ENCODE measurements around the gene AKR1C3.
"Not testable (repeated sequence)": the region's sequence is repeated elsewhere in the genome, so short reads cannot be mapped to it uniquely, and the experiment has no call there.

Gene AKR1C3

DNA sequence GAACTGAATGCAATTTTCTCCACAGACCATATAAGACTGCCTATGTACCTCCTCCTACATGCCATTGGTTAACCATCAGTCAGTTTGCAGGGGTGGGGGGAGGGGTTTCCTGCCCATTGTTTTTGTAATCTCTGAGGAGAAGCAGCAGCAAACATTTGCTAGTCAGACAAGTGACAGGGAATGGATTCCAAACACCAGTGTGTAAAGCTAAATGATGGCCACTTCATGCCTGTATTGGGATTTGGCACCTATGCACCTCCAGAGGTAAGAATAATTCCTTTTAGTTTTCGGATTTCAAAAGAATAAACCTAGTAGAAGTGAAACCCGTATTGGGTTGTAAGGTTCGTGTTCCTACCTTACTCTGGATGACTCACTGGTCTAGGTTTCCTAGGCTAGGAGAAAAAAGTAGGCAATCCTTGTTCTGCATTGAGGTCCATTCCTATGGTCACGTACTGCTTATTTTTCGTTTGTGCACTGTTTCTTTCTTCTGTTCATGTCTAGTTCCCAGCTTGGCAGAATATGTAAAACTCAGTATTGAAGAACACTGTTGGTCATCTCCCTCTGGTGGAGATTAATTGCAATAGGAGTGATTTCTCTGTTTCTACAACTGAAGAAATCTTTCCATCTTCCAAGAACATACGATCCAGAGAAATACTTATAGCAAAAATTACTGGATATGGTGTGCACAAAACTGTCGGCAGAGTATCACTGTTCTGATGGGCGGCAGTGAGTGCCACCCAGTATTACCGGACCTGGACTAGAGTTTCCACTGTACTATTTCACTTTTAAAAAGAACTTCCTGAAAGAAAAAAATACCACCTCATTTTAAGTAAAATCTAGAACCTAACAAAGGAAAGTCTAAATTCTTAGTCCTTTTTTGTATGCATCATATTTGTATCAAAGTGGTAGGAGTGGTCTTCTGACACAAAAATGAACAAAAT, at the start of gene AKR1C3:
AKR1C3 (plus strand) TSS at position 150 of the 941 bp plus-strand sequence; CDS start at position 181, 31 bp downstream.
- no peak for DNase-seq (ENCODE audit: low read depth)

DNA sequence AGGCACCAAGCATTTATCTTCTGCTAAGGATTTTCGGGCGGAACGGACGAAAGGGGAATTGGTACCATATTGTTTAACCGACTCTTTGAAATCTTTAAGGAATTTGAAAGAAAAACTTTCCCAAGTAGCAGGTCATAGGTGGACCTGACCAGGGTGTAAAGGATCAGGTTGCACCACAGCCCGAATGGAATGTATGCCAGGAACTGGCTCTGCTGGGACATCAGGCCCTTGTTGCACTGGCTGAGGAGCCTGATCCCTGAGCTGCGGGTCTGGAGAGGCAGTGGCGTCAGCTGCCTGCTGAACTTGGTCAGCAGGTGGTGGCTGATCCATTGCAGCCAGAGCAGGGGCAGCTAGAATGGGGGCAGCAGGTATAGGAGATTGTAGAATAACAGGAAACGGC, 49.1 kb upstream of the AKR1C3 start:
- no peak for DNase-seq (ENCODE audit: low read depth)

DNA sequence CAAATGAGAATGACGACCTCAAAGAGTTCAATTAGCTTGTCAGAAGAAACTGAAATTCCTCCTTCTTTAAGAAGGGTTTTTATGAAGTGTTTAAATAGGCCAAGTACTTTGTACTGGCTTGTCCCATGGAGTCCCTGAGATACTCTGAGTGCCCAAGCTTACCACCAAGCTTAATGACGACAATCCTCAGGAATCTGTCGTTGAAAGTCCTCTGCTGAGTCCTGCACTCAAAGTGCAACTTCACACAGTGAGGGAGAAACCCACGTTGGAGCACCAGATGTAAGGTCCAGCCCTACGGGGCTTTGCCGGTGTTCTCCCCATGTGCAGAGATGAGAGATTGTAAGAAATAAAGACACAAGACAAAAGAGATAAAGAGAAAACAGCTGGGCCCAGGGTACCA, 47.8 kb upstream of the AKR1C3 start:
- no peak for DNase-seq (ENCODE audit: low read depth)

DNA sequence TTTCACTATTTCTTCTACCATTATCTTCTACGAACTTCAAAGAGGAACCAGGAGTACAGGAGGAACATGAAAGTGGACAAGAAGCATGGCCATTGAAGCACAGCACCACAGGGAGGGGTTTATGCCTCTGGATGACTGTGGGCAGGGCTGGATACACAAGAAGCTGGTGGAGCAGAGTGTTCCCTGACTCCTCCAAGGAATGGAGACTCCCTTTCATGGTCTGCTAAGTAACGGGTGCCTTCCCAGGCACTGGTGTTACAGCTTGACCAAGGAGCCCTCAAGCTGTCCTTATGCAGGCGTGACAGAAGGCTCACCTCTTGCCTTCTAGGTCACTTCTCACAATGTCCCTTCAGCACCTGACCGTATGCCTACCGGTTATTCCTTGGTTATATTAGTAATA, 47.2 kb upstream of the AKR1C3 start:
- DNase-seq (ENCODE audit: low read depth) = not testable (repeated sequence)

DNA sequence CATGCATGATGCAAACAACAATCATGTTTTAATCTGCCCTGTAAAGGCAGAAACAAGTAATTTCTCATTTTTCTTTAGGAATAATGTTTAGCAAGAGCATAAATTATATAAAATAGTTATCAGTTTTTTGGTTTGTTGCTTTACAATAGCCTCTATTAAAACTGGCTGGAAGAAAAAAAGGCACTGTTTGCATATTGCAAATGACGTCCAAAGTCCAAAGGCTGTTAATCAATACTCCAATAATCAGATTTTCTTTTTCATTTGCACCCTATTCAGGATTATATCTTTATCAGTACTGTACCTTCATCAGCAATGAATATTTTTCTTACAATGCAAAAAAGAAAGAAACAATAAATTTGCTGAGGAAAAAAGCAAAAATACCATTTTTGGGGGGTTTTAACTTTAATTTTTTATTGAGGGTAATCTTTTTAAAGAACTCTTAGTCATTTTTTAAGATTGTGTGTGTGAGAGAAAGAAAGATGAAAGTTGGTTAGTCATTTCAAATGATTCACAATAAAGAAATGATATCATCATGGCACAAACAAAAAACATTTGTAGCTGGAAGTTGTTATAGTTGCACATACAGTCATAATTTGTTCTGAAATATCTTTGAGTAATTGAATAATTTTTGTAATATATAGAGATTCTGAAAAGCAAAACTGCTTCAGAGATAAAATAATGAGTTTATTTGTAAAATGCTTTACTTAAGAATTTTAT, 46.1 kb upstream of the AKR1C3 start:
- peak; percentile 20 for DNase-seq (ENCODE audit: low read depth)

DNA sequence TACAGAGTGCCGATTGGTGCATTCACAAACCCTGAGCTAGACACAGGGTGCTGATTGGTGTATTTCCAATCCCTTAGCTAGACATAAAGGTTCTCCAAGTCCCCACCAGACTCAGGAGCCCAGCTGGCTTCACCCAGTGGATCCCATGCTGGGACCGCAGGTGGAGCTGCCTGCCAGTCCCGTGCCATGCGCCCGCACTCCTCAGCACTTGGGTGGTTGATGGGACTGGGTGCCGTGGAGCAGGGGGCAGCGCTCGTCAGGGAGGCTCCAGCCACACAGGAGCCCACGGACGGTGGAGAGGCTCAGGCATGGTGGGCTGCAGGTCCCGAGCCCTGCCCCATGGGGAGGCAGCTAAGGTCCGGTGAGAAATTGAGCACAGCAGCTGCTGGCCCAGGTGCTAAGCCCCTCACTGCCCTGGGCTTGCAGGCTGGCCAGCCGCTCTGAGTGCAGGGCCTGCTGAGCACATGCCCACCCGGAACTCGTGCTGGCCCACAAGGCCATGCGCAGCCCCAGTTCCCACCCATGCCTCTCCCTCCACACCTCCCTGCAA, 41.2 kb upstream of the AKR1C3 start:
- DNase-seq (ENCODE audit: low read depth) = not testable (repeated sequence)

DNA sequence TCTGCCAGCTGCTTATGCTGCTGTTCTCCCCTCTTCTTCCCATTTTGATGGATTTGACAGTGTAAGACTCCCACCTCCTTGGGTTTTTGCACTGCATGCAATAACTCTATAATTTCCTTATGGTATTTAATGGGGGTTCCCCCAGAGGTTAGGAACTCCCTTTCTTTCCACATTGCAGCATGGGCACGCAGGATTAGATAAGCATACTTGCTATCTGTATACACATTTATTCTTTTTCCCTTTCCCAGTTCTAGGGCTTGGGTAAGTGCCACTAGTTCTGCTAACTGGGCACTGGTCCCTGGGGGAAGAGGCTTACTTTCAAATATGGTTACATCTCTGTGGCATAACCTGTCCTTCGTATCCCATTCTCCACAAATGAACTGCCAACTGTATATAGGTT, 39.4 kb upstream of the AKR1C3 start:
- not testable (repeated sequence) for DNase-seq (ENCODE audit: low read depth)

DNA sequence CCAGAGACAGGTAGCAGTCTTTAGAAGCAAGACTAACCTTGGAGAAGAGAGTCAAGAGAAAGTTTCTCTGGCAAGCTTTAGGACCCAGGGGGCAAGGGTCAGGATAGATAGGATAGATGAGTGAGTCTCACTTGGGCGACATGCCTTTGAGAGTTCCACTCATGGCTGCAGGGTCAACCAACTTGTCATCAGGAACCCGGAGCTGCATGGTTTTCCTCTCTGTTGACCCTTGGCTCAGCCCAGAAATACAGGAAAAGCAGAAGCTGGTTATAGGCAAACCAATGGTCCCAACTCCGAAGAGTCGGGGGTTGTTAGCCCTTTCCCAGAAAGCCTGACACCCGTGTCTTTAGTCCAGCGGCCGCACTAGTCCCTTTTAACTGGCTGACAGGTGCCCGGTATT, 34.9 kb upstream of the AKR1C3 start:
- DNase-seq (ENCODE audit: low read depth) = not testable (repeated sequence)

DNA sequence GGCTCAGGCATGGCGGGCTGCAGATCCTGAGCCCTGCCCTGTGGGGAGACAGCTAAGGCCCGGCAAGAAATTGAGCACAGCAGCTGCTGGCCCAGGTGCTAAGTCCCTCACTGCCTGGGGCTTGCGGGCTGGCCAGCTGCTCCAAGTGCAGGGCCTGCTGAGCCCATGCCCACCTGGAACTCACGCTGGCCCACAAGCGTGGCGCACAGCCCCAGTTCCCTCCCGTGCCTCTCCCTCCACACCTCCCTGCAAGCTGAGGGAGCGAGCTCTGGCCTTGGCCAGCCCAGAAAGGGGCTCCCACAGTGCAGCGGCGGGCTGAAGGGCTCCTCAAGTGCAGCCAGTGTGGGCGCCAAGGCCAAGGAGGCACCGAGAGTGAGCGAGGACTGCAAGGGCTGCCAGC, 33.4 kb upstream of the AKR1C3 start:
- DNase-seq (ENCODE audit: low read depth) = not testable (repeated sequence)

DNA sequence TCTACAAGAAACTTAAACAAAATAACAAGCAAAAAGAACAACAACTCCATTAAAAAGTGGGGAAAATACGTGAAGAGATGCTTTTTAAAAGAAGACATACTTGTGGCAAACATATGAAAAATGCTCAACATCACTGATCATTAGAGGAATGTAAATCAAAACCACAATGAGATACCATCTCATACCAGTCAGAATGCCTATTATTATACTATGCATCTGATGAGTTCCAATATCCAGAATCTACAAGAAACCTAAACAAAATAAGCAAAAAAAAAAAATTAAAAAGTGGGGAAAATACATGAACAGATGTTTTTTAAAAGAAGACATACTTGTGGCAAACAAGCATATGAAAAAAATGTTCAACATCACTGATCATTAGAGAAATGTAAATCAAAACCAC, 29.6 kb upstream of the AKR1C3 start:
- DNase-seq (ENCODE audit: low read depth) = no peak

DNA sequence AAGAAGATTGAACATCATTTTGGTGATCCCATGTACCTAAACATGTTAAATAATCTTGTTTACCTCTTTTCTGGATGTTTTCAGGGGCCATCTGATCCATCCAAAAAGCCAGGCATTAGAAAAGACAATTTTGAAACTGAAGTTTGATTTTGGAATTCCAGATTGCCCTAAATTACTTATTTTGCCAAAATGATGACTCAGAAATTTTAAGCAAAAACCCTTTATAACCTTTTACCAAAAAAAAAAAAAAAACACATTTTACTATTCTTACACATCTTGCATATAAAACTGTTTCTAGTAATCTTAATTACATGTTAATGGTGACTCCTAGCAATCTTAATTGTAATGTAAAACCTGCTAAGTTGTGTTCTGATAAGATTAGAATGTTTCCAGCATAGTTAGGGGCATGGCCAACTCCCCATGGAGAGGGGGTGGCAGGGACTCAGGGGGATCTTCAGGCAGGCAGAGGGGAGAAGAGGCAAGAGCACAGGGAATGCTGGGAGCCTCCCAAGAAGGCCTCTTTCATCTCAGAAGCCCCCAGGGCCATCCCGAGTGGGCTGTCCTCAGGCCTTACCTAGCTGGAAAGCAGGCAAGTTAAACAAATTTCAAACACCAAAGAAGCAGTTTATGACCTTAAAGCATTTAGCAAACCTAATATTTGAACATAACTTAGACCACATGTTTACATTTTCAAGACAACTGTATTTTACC, 25.8 kb upstream of the AKR1C3 start:
- no peak for DNase-seq (ENCODE audit: low read depth)

DNA sequence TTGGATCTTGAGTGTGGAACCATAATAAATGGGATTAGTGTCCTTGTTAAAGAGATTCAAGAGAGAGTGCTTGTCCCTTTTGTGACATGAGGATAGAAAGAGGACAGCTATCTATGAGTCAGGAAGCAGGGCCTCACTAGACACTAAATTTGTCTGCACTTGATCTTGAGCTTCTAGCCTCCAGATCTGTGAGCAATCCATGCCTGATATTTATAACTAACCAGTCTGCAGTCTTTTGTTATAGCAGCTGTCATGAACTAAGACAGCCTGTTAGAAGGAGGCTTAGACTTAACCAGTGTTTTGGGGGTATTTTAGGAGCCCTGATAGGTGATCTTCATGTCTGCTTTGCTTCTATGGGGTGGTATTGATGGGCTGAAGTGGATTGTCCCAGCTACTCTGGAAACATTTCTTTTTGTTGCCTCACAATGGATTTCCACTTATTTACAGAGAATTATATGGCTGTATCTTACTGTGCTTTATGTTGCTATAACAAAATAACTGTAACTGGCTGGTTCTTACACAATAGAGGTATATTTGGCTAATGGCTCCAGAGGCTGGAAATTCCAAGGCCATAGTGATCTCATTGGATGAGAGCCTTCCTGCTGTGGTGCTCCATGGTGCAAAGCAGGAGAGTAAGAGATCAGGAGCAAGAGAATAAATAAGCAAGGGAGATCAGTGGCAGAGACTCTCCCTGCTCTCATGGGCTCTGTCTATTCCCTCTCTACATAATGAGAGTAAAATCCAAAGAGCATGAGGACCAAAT, 23.4 kb upstream of the AKR1C3 start:
- DNase-seq (ENCODE audit: low read depth) = no peak

DNA sequence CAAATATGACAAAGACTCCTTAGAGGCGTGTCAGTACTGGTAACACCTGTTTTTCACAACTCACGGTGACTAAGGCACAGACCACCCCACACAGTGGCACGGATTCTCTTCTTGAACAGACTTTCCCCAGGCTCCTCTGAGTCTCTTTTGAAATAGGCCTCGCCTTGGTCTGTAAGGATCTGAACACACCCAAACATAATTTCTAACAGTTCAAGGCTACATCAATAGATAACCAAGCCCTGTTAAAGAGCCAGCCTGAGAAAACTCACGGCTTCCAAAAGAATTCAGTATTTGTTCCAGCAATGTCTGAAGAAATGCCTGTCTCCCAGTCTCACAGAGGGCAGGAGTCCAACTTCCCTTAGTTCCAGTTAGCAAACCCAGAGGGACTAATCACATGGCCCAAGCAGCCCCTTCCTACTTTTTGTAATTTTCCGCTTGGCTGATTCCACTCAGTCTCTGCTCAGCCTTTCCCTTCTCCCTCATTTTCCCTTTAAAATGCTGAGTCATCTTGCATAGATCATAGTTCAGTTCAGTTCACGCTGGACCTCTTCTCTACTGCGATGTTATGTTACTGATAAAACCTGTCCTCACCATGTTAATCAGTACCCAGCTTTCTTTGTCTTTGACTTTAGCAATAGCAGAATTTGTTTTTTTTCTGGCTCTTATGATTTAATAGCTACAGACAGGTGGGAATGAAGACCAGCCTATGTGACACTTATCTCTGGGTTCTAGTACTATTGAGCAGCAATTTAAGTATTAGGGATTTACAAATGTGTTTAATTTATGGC, 22.6 kb upstream of the AKR1C3 start:
- no peak for DNase-seq (ENCODE audit: low read depth)

DNA sequence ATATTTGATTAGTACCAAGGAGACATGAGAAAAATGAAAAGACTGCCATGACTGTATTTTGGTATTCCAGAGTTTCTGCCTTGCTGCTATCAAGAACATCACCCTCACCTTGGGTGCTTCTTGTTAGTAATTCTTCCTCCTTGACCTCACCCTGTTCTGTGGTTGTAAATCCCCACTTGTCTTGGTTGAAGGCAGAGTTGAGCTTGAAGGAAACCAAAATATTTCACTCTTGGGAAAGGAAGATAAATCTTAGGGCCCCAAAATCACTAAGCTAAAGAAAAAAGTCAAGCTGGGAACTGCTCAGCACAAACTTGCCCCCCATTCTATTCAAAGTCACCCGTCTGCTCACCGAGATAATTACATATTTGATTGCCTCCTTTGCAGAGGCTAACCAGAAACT, 20.6 kb upstream of the AKR1C3 start:
- DNase-seq (ENCODE audit: low read depth) = no peak

DNA sequence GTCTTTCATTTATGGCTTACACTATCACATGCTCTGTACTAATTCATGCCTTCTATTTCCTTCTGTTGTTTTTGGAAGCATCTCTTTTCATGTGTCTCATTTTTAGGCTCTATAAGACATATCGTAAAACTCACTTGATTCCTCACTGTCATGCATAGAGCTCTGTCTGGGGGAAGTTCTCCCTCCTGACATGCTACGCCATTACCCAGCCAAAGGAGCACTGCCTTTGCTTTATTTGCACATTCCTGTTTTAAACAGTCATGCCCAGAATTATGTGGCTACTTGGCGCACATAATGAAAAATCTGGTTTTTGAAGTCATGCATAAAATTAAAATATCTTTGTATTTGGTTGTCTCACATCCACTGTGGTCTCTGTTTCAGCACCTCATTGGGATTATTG, 17.6 kb upstream of the AKR1C3 start:
- DNase-seq (ENCODE audit: low read depth) = no peak

DNA sequence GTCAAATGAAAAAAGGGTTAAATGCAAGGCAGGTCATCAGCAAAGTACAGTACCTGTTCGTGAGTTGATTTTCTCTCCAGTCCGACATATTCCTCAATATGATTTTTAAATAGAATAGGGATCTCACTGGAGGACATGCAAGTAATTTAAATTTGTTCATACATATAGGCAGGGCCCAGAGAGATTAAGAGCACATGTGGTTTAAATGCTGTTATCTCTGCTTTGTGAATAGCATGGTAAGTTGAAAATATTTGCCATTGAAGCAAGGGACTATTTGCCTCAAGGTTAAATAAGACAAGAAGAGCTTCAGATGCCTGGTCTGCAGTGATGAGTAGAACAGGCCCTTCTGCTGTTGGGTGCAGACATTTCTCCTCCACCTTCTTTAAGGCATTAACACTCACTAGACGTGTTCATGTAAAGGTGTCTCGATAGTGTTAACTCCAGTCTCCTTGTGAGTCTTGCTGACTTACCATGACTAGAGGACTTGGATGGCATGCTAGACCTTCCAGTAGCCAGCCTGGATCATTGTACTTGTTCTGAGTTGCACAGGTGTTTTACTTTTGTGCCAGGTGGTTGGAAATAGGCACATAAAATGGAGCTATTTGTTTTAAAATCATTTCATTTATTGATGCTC, 15.6 kb upstream of the AKR1C3 start:
- DNase-seq (ENCODE audit: low read depth) = no peak

DNA sequence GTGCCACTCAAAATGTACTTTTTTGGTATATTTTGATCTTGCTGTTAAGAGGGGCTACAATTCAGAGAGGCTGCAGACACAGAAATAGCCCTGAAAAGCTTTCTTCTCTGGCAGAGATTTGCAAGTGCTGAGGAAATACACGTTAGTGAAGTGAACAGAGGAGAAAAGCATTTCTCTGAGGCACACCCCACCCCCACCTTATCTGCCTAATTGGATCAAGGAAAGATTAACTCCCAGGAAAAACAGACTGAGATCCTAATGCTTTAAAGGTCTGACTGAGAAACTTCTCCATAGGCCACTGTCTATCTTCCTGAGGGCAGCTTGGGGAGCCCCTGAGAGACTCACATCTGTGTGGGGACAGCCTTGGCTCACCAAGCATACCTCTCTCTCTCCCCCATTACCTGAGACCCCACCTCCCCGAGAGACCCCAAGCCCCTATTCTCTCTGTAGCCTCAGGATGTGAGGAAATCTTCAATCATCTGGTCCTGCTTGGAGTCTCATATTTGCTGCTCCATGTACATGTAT, 14.8 kb upstream of the AKR1C3 start:
- no peak for DNase-seq (ENCODE audit: low read depth)

DNA sequence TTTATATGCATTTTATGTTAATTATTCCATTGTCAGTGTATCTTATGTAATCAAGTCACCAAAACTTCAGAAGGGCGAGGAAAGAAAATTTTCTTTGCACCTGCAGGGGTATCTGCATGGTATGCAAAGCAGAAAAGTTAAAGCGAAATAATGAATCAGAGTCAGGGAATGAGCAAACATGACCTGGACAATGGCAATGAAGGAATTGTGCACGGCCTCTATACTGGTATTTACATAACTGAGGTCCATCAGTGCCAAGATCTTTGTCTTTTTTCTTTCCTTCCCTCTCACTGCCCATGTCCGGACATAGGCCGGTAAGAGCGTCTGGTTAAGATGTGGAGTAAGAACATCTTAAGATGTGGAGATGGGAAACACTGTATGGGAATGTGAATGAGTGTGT, 14.4 kb upstream of the AKR1C3 start:
- no peak for DNase-seq (ENCODE audit: low read depth)

DNA sequence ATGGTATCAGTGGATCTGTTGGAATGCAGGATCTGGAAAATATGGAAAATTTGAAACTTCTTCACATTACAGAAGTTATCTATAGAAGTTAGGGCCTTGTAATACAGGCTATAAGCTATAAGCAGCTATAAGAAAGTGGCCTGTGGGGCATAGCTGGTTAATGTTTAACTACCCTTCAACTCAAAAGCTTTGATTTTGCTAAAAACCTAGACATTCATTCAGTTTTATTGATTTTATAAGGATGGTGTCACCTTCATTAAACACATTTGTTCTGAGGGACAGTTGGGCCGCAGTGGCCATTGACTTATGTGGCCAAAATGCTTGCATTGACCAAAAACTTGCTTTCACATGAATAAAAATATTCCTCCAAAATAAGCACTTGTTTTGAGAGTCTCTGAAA, 13.1 kb upstream of the AKR1C3 start:
- no peak for DNase-seq (ENCODE audit: low read depth)

DNA sequence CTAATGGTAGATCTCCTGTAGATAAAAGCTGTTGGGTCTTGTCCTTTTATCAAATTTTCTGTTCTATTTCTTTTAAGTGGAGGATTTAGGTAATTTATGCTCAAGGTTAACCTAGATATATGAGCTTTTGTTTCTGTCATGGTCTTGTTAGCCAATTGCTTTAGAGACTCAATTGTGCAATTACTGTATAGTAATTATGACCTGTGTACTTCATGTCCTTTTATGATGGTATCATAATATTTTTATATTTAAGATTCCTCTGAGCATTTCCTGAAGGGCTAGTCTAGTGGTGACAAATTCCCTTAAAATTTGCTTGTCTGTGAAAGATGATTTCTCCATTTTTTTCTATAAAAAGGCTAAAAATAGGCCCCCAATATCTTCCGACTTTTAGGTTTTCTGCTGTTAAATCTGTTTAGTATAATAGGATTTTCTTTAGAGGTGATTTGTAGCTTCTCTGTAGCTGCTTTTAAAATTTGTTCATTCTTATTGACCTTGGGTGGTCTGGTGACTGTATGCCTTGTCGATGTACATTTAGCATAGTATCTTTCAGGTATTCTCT, 5.4 kb upstream of the AKR1C3 start:
- DNase-seq (ENCODE audit: low read depth) = no peak
